NCI-H187 (cell line): ENCODE measurements around the gene IPO9.
"Not testable (repeated sequence)": the region's sequence is repeated elsewhere in the genome, so short reads cannot be mapped to it uniquely, and the experiment has no call there.

Source experiments
- DNase-seq, 2 experiments: peaks; one replicate each; lab custom pipeline; 2025; lab: John Stamatoyannopoulos, UW

The IPO9 gene

GRCh38 chr1:201809876-201810275 is 19.1 kb upstream of the IPO9 start:
- no peak for DNase-seq

GRCh38 chr1:201810466-201811216 is 18.3 kb upstream of the IPO9 start:
- no peak for DNase-seq

- no peak for DNase-seq
These were observed 15.7 kb upstream of the IPO9 start for GRCh38 chr1:201813226-201813625.

GRCh38 chr1:201816309-201816854 is 12.6 kb upstream of the IPO9 start:
- DNase-seq = no peak

GRCh38 chr1:201818971-201819750 is 9.8 kb upstream of the IPO9 start:
- no peak for DNase-seq

- no peak for DNase-seq
These were observed 8.5 kb upstream of the IPO9 start for GRCh38 chr1:201820413-201820812.

- no peak for DNase-seq
These were observed 3.7 kb upstream of the IPO9 start for GRCh38 chr1:201825245-201825644.

GRCh38 chr1:201826830-201827229 is 2.1 kb upstream of the IPO9 start:
- DNase-seq = no peak

GRCh38 chr1:201827321-201828216 is 1.4 kb upstream of the IPO9 start:
- no peak for DNase-seq

- no peak for DNase-seq
These were observed 639 bp upstream of the IPO9 start for GRCh38 chr1:201828217-201828819.

GRCh38 chr1:201831371-201831770 is 2.4 kb downstream of the IPO9 start:
- DNase-seq = no peak

- DNase-seq = no peak
These were observed 5.7 kb downstream of the IPO9 start for GRCh38 chr1:201834621-201835020.

- no peak for DNase-seq
These were observed 9.4 kb downstream of the IPO9 start for GRCh38 chr1:201838381-201838780.

- not testable (repeated sequence) for DNase-seq
These were observed 10.1 kb downstream of the IPO9 start for GRCh38 chr1:201839089-201839488.

- DNase-seq = no peak
These were observed 11.1 kb downstream of the IPO9 start for GRCh38 chr1:201840055-201840454.

- no peak for DNase-seq
These were observed 11.5 kb downstream of the IPO9 start for GRCh38 chr1:201840490-201840889.

GRCh38 chr1:201841265-201841912 is 12.4 kb downstream of the IPO9 start:
- DNase-seq = no peak

- DNase-seq = no peak
These were observed 13.6 kb downstream of the IPO9 start for GRCh38 chr1:201842472-201843027.

- DNase-seq = no peak
These were observed 16.6 kb downstream of the IPO9 start for GRCh38 chr1:201845331-201846083.

- no peak for DNase-seq
These were observed 18.2 kb downstream of the IPO9 start for GRCh38 chr1:201847150-201847549.
